GM18505 (cell line): ENCODE measurements around the gene ETFB.

Experiments used
- ATAC-seq: cut with Tn5 transposase; IDR thresholded peaks from one replicate; pipeline ENCODE4 v1.9.1; 2021; ENCODE audit not compliant: unreplicated experiment
- POLR2A ChIP-seq: IDR thresholded peaks from 4 replicates; pipeline ENCODE4 v1.6.1; 2011; ENCODE audit warnings: borderline replicate concordance; ENCODE audit not compliant: insufficient read depth, insufficient read length; ENCODE audit errors: extremely low read depth

The ETFB gene

DNA sequence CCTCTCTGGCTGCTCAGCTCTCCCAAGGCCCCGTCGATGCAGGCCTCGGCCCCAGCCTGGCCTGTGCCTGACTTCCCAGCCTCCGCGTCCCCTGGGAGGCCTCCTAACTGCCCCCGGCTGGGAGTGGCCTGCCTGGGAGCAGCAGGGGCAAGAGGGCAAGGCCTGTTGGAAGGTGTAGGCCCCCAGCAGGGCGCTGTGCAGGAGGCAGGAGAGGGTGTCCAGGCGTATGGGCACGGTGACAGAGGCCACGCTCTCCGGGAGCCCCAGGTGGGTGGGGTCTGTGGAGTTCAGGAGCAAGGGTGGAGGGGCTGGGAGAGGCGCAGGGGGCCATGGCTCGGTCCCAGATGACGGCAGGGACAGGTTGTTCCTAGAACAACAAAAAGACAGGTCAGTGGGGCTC, 23.0 kb upstream of the ETFB start:
- ATAC-seq = no peak
- TF ChIP-seq POLR2A = no peak

DNA sequence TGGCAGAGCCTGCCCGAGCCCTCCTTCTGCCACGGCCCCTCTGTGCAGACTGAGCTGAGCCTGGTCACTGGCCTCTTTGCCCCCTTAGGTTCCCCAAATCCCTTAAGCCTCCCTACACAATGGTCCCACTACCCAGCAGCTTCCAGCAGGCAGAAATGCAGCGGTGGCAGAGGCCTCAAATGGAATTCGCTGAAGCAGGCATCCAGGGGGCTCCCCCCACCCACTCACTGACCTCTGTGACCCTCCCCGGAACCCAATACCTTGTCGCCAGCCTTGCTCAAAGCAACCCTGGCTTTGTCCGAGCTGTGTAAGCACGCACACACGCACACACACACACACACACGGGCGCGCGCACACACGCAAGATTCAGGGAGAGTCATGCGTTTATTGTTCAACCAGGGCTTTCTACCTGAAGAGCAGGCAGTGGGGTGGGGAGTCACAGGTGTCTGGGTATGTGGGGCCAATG, 21.8 kb upstream of the ETFB start, which contains the start of gene LIM2:
Gene LIM2 (minus strand): TSS at position 51 of the 466 bp plus-strand sequence. CDS start 531 bp downstream, outside the sequence.
- ATAC-seq = no peak
- TF ChIP-seq POLR2A = no peak

DNA sequence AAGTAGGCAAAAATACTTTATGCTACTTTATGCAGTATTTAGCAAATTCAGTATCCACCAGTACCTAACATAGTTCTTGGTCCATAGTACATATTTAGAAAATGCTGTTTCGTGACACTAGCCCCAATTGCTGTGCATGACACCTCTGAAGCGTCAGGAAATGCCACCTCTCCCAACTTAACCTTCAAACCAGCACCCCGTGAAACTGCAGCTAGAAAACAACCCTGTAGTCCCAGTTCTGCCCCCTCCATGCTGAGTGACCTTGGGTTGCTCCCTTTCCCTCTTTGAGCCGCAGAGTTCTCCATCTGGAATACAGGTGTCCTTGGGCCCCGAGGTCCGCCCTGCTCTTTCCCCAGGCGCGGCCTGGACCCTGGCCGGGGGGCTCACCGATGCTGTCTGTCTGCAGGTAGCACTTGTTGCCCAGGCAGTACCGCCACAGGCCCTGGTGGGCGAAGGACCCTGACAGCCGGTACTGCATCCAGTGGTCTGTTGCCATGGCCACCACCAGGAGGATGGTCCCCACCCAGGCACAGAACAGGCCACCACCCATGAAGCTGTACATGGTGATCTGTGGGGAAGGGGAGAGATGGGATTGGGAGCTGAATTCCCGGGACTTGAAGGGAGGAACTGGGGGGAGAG, 20.8 kb upstream of the ETFB start:
- no peak for ATAC-seq
- no peak for TF ChIP-seq POLR2A

GRCh38 chr19:51382004-51382403, 15.8 kb upstream of the ETFB start:
- no peak for TF ChIP-seq POLR2A
- no peak for ATAC-seq

DNA sequence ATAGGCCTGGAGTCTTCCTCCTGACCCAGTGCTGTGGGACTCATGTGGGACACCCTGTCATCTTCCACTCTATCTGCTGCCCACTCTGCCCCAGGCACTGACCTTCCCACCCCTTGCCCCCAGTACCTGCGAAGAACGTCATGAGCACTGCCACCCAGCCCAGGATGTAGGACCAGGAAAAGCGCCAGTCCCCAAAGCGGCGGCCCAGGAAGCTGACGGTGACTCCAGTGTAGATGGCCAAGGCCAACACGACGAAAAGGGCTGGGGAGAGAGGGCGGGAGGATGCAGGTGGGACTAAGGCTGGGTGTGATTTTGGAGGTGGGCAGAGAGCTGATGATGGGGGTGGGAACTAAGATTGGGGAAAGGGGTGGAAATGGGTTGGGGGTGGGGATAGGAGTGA, 14.2 kb upstream of the ETFB start:
- no peak for ATAC-seq

DNA sequence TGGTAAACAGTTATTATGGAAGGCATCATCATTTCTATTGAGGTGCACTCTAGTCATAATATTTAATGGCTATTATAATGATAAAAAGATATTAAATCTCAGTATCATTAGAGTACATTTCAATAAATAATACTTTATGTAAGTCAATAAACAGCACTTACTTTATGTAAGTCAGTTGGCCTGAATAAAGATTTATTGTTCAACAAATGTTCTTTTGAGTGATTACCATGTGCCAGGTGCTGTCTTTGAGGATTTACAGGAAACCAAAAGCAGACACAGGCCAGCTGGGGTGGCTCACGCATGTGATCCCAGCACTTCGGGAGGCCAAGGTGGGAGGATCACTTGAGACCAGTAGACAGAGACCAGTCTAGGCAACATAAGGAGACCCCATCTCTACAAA, 11.2 kb upstream of the ETFB start:
- ATAC-seq = no peak
- no peak for TF ChIP-seq POLR2A

More for the DNA sequence above, 14.2 kb upstream of the ETFB start:
- TF ChIP-seq POLR2A = no peak

- no peak for TF ChIP-seq POLR2A
- ATAC-seq = no peak
Measured at GRCh38 chr19:51375504-51376221, 9.5 kb upstream of the ETFB start.

- ATAC-seq = no peak
- no peak for TF ChIP-seq POLR2A
Measured at GRCh38 chr19:51372649-51373504, 6.7 kb upstream of the ETFB start, which contains the start of gene NKG7. Gene NKG7, minus strand, starts transcription at chr19:51372654. Its CDS starts 119 bp downstream, at chr19:51372535.

- no peak for ATAC-seq
- TF ChIP-seq POLR2A = no peak
Measured at GRCh38 chr19:51372021-51372648, 5.9 kb upstream of the ETFB start.

GRCh38 chr19:51371186-51371690, 5.0 kb upstream of the ETFB start:
- TF ChIP-seq POLR2A = no peak
- ATAC-seq = no peak

- no peak for TF ChIP-seq POLR2A
- no peak for ATAC-seq
Measured at GRCh38 chr19:51370230-51370629, 4.0 kb upstream of the ETFB start.

- no peak for TF ChIP-seq POLR2A
- no peak for ATAC-seq
Measured at GRCh38 chr19:51368366-51369282, 2.4 kb upstream of the ETFB start, which contains the start of gene CLDND2. Gene CLDND2, minus strand, starts transcription at chr19:51369003. Its CDS starts 426 bp downstream, at chr19:51368577.
